Fibroblast of lung (primary cell): ENCODE results near the gene CSRP1. TPM values are rescaled to one million over a fixed set of nuclear protein-coding genes. Genes with fewer than 3 reads are reported as not detected.

Experiments
- DNase-seq, 2 donors: peaks; one replicate each; pipeline versions ENCODE4 v3.0.0 to v3.0.0-alpha.2; 2010; ENCODE audit warnings: low read depth in 2 of 2
- H2AFZ ChIP-seq: 2 replicates; pipeline ENCODE4 v1.5.1; 2012; ENCODE audit warnings: low read length, control low read depth, inconsistent platforms
- H3K27ac ChIP-seq: 2 replicates; pipeline ENCODE4 v1.5.1; 2011; ENCODE audit warnings: low read length, control low read depth; ENCODE audit not compliant: insufficient read depth
- H3K27me3 ChIP-seq: 2 replicates; pipeline ENCODE4 v1.5.1; 2011; ENCODE audit warnings: mild to moderate bottlenecking, low read length; ENCODE audit not compliant: control insufficient read depth, insufficient read depth
- H3K36me3 ChIP-seq: 2 replicates; pipeline ENCODE4 v1.5.1; 2011; ENCODE audit warnings: low read length; ENCODE audit not compliant: control insufficient read depth, insufficient read depth
- H3K4me1 ChIP-seq: 2 replicates; pipeline ENCODE4 v1.5.1; 2011; ENCODE audit warnings: low read length; ENCODE audit not compliant: control insufficient read depth, insufficient read depth; ENCODE audit errors: extremely low read depth
- H3K4me2 ChIP-seq: 2 replicates; pipeline ENCODE4 v1.5.1; 2011; ENCODE audit warnings: low read length, control low read depth; ENCODE audit not compliant: insufficient read depth; ENCODE audit errors: extremely low read depth
- H3K4me3 ChIP-seq, 4 experiments: fragments of 200-600 bp in 1 of 4; sonication (generic) in 1 of 4; replicated peaks in 1 of 4; 2 replicates each; pipeline ENCODE4 v1.5.1; 2011 to 2016; ENCODE audit warnings: low read length in 4 of 4, low read depth in 3 of 4, mild to moderate bottlenecking in 3 of 4, control low read depth in 2 of 4, inconsistent platforms in 1 of 4, mixed read lengths in 1 of 4; ENCODE audit not compliant: insufficient read depth in 1 of 4; ENCODE audit errors: control extremely low read depth in 1 of 4
- H3K79me2 ChIP-seq: 2 replicates; pipeline ENCODE4 v1.5.1; 2012; ENCODE audit warnings: mild to moderate bottlenecking, low read length, inconsistent platforms; ENCODE audit not compliant: control insufficient read depth, insufficient read depth
- H3K9ac ChIP-seq: 2 replicates; pipeline ENCODE4 v1.5.1; 2011; ENCODE audit warnings: mild to moderate bottlenecking, low read length, control low read depth; ENCODE audit not compliant: insufficient read depth
- H3K9me3 ChIP-seq: 2 replicates; pipeline ENCODE4 v1.5.1; 2012; ENCODE audit warnings: low read depth, low read length; ENCODE audit not compliant: control insufficient read depth, insufficient read depth
- H4K20me1 ChIP-seq: 2 replicates; pipeline ENCODE4 v1.5.1; 2011; ENCODE audit warnings: low read length; ENCODE audit not compliant: control insufficient read depth, insufficient read depth; ENCODE audit errors: extremely low read depth
- CTCF ChIP-seq, 2 donors: IDR thresholded peaks in 1 of 2; conservative IDR thresholded peaks in 1 of 2; 1 replicate in 1 of 2; 2 replicates in 1 of 2; pipeline ENCODE4 v1.5.1; 2011 to 2012; ENCODE audit warnings: low read length in 2 of 2, control low read depth in 1 of 2, inconsistent platforms in 1 of 2, low read depth in 1 of 2, mild to moderate bottlenecking in 1 of 2
- EZH2 ChIP-seq: IDR thresholded peaks from 2 replicates; pipeline ENCODE4 v1.5.1; 2012; ENCODE audit warnings: low read length, control low read depth, mild to moderate bottlenecking; ENCODE audit errors: missing control alignments
- polyA plus RNA-seq, 2 donors: library from polyadenylated mRNA; depleted of rRNA in 1 of 2; stranded (reverse) in 1 of 2; unstranded in 1 of 2; fragments of >200 nt; gene quantifications; 2 replicates each; pipeline ENCODE4 v1.2.1, GENCODE V29; 2011 to 2012; ENCODE audit warnings: missing spikeins in 1 of 2
- total RNA-seq: library from RNA; depleted of rRNA; stranded (reverse); fragments of >200 nt; gene quantifications from 2 replicates; pipeline ENCODE4 v1.2.1, GENCODE V29; 2014

Gene CSRP1
- total and polyA plus RNA-seq, 2 donors (not counting 1 experiment from before 2014, with no cell fraction given) = 195 to 1,081 TPM

- Histone ChIP-seq H3K36me3 (no peaks in the 10 kb centered on the region), H3K27me3 (no peaks in the 10 kb centered on the region), H3K4me1 (no peaks in the 10 kb centered on the region), H3K9me3 (no peaks in the 10 kb centered on the region), H4K20me1 (no peaks in the 10 kb centered on the region), H2AFZ (no peak overlapping the region), H3K79me2 (no peaks in the 10 kb centered on the region), H3K9ac (no peak overlapping the region), H3K4me2 (no peak overlapping the region), H3K4me3 (no peak overlapping the region), H3K27ac (no peak overlapping the region)
- TF ChIP-seq CTCF (conservative IDR thresholded peaks at IDR 0.05 in 1 of 2, IDR thresholded peaks at IDR 0.05 in 1 of 2; ENCODE audit: low read depth in 1 of 2, low read length in 2 of 2) = no peak
- no peak for TF ChIP-seq EZH2
- no peak for DNase-seq
Measured at GRCh38 chr1:201518071-201518470, 11.1 kb upstream of the CSRP1 start.

- Histone ChIP-seq H4K20me1 (no peaks in the 10 kb centered on the region), H3K27ac (no peak overlapping the region), H3K36me3 (no peaks in the 10 kb centered on the region), H3K9ac (no peak overlapping the region), H3K4me3 (no peak overlapping the region), H3K4me1 (peaks cover 2% of the 10 kb centered on the region), H3K4me2 (no peak overlapping the region), H3K27me3 (no peaks in the 10 kb centered on the region), H3K79me2 (no peaks in the 10 kb centered on the region), H2AFZ (no peak overlapping the region), H3K9me3 (no peaks in the 10 kb centered on the region)
- peak in 1 of 2 donors; percentile 55 for DNase-seq
- TF ChIP-seq CTCF (conservative IDR thresholded peaks at IDR 0.05 in 1 of 2, IDR thresholded peaks at IDR 0.05 in 1 of 2; ENCODE audit: low read depth in 1 of 2, low read length in 2 of 2) (no peak), EZH2 (no peak)
Measured at GRCh38 chr1:201517631-201518030, 10.7 kb upstream of the CSRP1 start.

- DNase-seq = no peak
- H3K9me3 ChIP-seq = no peaks in the 10 kb centered on the region
- TF ChIP-seq EZH2 (no peak), CTCF (conservative IDR thresholded peaks at IDR 0.05 in 1 of 2, IDR thresholded peaks at IDR 0.05 in 1 of 2; ENCODE audit: low read depth in 1 of 2, low read length in 2 of 2) (no peak)
- no peak overlapping the region for H3K4me2 ChIP-seq
- no peaks in the 10 kb centered on the region for H3K79me2 ChIP-seq
- H3K27me3 ChIP-seq = no peaks in the 10 kb centered on the region
- no peaks in the 10 kb centered on the region for H4K20me1 ChIP-seq
- no peak overlapping the region for H3K27ac ChIP-seq
- no peaks in the 10 kb centered on the region for H3K36me3 ChIP-seq
- H3K4me3 ChIP-seq = no peak overlapping the region
- peaks cover 11% of the 10 kb centered on the region for H3K4me1 ChIP-seq
- no peak overlapping the region for H2AFZ ChIP-seq
- no peak overlapping the region for H3K9ac ChIP-seq
Measured at GRCh38 chr1:201516511-201517127, 9.7 kb upstream of the CSRP1 start.
